K562 (cell line): ENCODE measurements around the gene DRD2. TPM values are rescaled to one million over a fixed set of nuclear protein-coding genes. Genes with fewer than 3 reads are reported as not detected.

Experiments
- ATAC-seq: fragments of 200-7000 bp; cut with Tn5 transposase; 3 replicates; pipeline ENCODE4 v1.9.1; 2020; ENCODE audit warnings: moderate library complexity
- BruUV-seq: library from RNA; stranded (reverse); fragments of 400-500 nt; replicated peaks from 2 replicates; lab custom pipeline; 2021; lab: Mats Ljungman, UMichigan
- CTCF ChIA-PET: fragments of 300-600 bp; formaldehyde crosslinking; extraction: SDS; loops from one replicate; lab custom pipeline; 2021; ENCODE audit warnings: low intra/inter-chr PET ratio; lab: Yijun Ruan, JAX
- POLR2A ChIA-PET: fragments of 300-600, 350-650 bp; sonication (Branson Sonifier 250); formaldehyde crosslinking; extraction: SDS; loops from one replicate; lab custom pipeline; 2021; ENCODE audit warnings: antibody characterized with exemption, inconsistent platforms; lab: Yijun Ruan, JAX
- DNase-seq, 4 experiments: peaks; one replicate each; pipeline versions ENCODE4 v3.0.0 to v3.0.0-alpha.2; 2011 to 2018; ENCODE audit warnings: low spot score in 3 of 4, mixed read lengths in 3 of 4; ENCODE audit errors: extremely low read depth in 1 of 4
- FAIRE-seq: peaks from 2 replicates; lab custom pipeline; 2011; peaks lifted over from hg19 to GRCh38; lab: Jason Lieb, UNC
- H2AFZ ChIP-seq: 2 replicates; pipeline ENCODE4 v1.6.0; 2011; ENCODE audit warnings: low read depth, low read length, control low read depth, inconsistent platforms
- H3K27ac ChIP-seq: fragments of 200-600 bp; 3 replicates; pipeline ENCODE4 v1.8.0; 2011; ENCODE audit warnings: low read depth, mild to moderate bottlenecking, control low read depth, inconsistent platforms, low read length, moderate library complexity, mixed read lengths; ENCODE audit errors: extremely low read depth
- H3K27me3 ChIP-seq, 2 experiments: fragments of 300-600 bp in 1 of 2; 2 replicates in 1 of 2; 3 replicates in 1 of 2; pipeline versions ENCODE4 v1.6.0 to v1.8.0; 2011; ENCODE audit warnings: inconsistent platforms in 2 of 2, low read length in 2 of 2, mild to moderate bottlenecking in 1 of 2, mixed read lengths in 1 of 2, moderate library complexity in 1 of 2; ENCODE audit not compliant: control insufficient read depth in 2 of 2, insufficient read depth in 2 of 2
- H3K36me3 ChIP-seq: fragments of 300-600 bp; 3 replicates; pipeline ENCODE4 v1.8.0; 2011; ENCODE audit warnings: mild to moderate bottlenecking, low read length, inconsistent platforms; ENCODE audit not compliant: control insufficient read depth, insufficient read depth
- H3K4me1 ChIP-seq, 2 experiments: fragments of 200-600 bp in 1 of 2; replicated peaks in 1 of 2; 2 replicates in 1 of 2; 3 replicates in 1 of 2; pipeline versions ENCODE4 v1.5.1 to v1.8.0; 2011; ENCODE audit warnings: inconsistent platforms in 2 of 2, low read length in 2 of 2, mild to moderate bottlenecking in 1 of 2, mixed read lengths in 1 of 2, moderate library complexity in 1 of 2; ENCODE audit not compliant: control insufficient read depth in 2 of 2, insufficient read depth in 2 of 2
- H3K4me2 ChIP-seq: 2 replicates; pipeline ENCODE4 v1.6.1; 2011; ENCODE audit warnings: low read length, control low read depth, inconsistent platforms, mixed read lengths; ENCODE audit not compliant: insufficient read depth
- H3K4me3 ChIP-seq: fragments of 200-600 bp; sonication (generic), shearing (Covaris generic); 2 replicates; pipeline ENCODE4 v1.5.1; 2016; ENCODE audit warnings: control low read depth, inconsistent platforms
- H3K79me2 ChIP-seq: fragments of 200-600 bp; 3 replicates; pipeline ENCODE4 v1.8.0; 2011; ENCODE audit warnings: low read length, inconsistent platforms; ENCODE audit not compliant: control insufficient read depth, insufficient read depth
- H3K9ac ChIP-seq, 2 experiments: 2 replicates each; pipeline versions ENCODE4 v1.6.0 to v1.6.1; 2011; ENCODE audit warnings: low read depth in 2 of 2, low read length in 2 of 2, control low read depth in 1 of 2, inconsistent platforms in 1 of 2, mild to moderate bottlenecking in 1 of 2, mixed read lengths in 1 of 2; ENCODE audit not compliant: insufficient read depth in 1 of 2
- H3K9me1 ChIP-seq: one replicate; pipeline ENCODE4 v1.6.0; 2011; ENCODE audit warnings: inconsistent platforms, mild to moderate bottlenecking, low read length, moderate library complexity; ENCODE audit not compliant: control insufficient read depth, insufficient read depth
- H3K9me3 ChIP-seq: replicated peaks from 2 replicates; pipeline ENCODE4 v1.5.1; 2011; ENCODE audit warnings: low read depth, low read length, inconsistent platforms; ENCODE audit not compliant: control insufficient read depth, insufficient read depth
- H4K20me1 ChIP-seq: replicated peaks from 2 replicates; pipeline ENCODE4 v1.6.1; 2011; ENCODE audit warnings: low read length, inconsistent platforms, mixed read lengths; ENCODE audit not compliant: control insufficient read depth, insufficient read depth
- CBFA2T2 ChIP-seq: fragments of 450-650 bp; conservative IDR thresholded peaks from 2 replicates; pipeline ENCODE4 v1.6.1; 2017; ENCODE audit warnings: mild to moderate bottlenecking
- CREB1 ChIP-seq, 2 experiments: sonication (generic) in 1 of 2; formaldehyde crosslinking in 1 of 2; IDR thresholded peaks; 2 replicates each; pipeline versions ENCODE4 v1.6.1 to v1.8.0; 2012 to 2022; ENCODE audit warnings: inconsistent platforms in 1 of 2, mild to moderate bottlenecking in 1 of 2, missing genetic modification reagents in 1 of 2, moderate library complexity in 1 of 2
- E2F3 ChIP-seq: fragments of 250-450 bp; sonication (Bioruptor Pico); IDR thresholded peaks from 2 replicates; pipeline ENCODE4 v1.4.0; 2020; ENCODE audit warnings: mild to moderate bottlenecking
- ERF ChIP-seq: fragments of 450-650 bp; formaldehyde crosslinking; IDR thresholded peaks from 2 replicates; pipeline ENCODE4 v1.4.0; 2020; ENCODE audit warnings: mild to moderate bottlenecking, mixed read lengths
- GTF2A2 ChIP-seq: IDR thresholded peaks from 2 replicates; pipeline ENCODE4 v1.6.1; 2016; ENCODE audit warnings: mild to moderate bottlenecking, missing genetic modification characterization, missing compliant biosample characterization
- KDM4B ChIP-seq, 2 experiments: fragments of 450-650 bp in 1 of 2; sonication (generic) in 1 of 2; IDR thresholded peaks; 2 replicates each; pipeline ENCODE4 v1.6.1; 2016 to 2017; ENCODE audit warnings: borderline replicate concordance in 2 of 2, antibody characterized with exemption in 1 of 2, low read depth in 1 of 2, mild to moderate bottlenecking in 1 of 2
- KLF13 ChIP-seq: fragments of 450-650 bp; IDR thresholded peaks from 2 replicates; pipeline ENCODE4 v1.6.1; 2016; ENCODE audit warnings: missing genetic modification characterization, low read depth, mild to moderate bottlenecking, missing compliant biosample characterization, moderate library complexity, borderline replicate concordance
- MEIS2 ChIP-seq: fragments of 450-650 bp; IDR thresholded peaks from 2 replicates; pipeline ENCODE4 v1.6.1; 2014; ENCODE audit warnings: mild to moderate bottlenecking; ENCODE audit not compliant: partially characterized antibody
- POLR3G ChIP-seq: IDR thresholded peaks from 2 replicates; pipeline ENCODE4 v1.6.1; 2011; ENCODE audit not compliant: insufficient read length, insufficient replicate concordance; ENCODE audit errors: extremely low read depth
- RBM39 ChIP-seq: fragments of 200-400 bp; formaldehyde crosslinking; optimal IDR thresholded peaks from 2 replicates; pipeline ENCODE3; 2018; ENCODE audit warnings: low read depth, low read length
- SAFB2 ChIP-seq: fragments of 200-400 bp; formaldehyde crosslinking; IDR thresholded peaks from 2 replicates; pipeline ENCODE4 v1.6.1; 2018; ENCODE audit warnings: borderline replicate concordance, low read length, low read depth, moderate library complexity; ENCODE audit not compliant: severe bottlenecking
- SRSF9 ChIP-seq: fragments of 200-400 bp; formaldehyde crosslinking; IDR thresholded peaks from 2 replicates; pipeline ENCODE4 v1.6.1; 2017; ENCODE audit warnings: low read depth, low read length, borderline replicate concordance
- STAT5B ChIP-seq: fragments of 250-450 bp; sonication (Bioruptor Pico); IDR thresholded peaks from 2 replicates; pipeline ENCODE4 v1.8.0; 2021; ENCODE audit warnings: mild to moderate bottlenecking, inconsistent platforms
- ZNF224 ChIP-seq: sonication (generic); formaldehyde crosslinking; IDR thresholded peaks from 2 replicates; pipeline ENCODE4 v1.8.0; 2022; ENCODE audit warnings: mild to moderate bottlenecking, missing genetic modification reagents
- ZNF707 ChIP-seq: fragments of 250-450 bp; sonication (Bioruptor Pico); conservative IDR thresholded peaks from 2 replicates; pipeline ENCODE4 v1.8.0; 2022; ENCODE audit warnings: inconsistent platforms, mild to moderate bottlenecking, moderate library complexity
- in situ Hi-C: fragments of 300-500 bp; cut with MboI; formaldehyde crosslinking; loops from 4 replicates; pipeline ENCODE4 v1.15.0; 2018; ENCODE audit warnings: inconsistent platforms, mixed read lengths
- intact Hi-C: fragments of 100-400 bp; cut with micrococcal nuclease; formaldehyde crosslinking; loops from 2 replicates; pipeline ENCODE4 v1.14.2; 2022
- polyA plus RNA-seq, 8 experiments: library from polyadenylated mRNA; depleted of rRNA in 4 of 8; stranded (reverse) in 5 of 8; unstranded in 3 of 8; fragments of >200 nt; fragmentation: Nextera tagmentation in 2 of 8; fragmentation: Illumina TruSeq in 1 of 8; extraction: Ambion mirVana in 2 of 8; extraction: Trizol in 1 of 8; gene quantifications; 2 replicates each; pipeline versions ENCODE4 v1.2.1 to v1.2.3, GENCODE V29; 2011 to 2014; ENCODE audit warnings: inconsistent platforms in 1 of 8, missing spikeins in 1 of 8
- total RNA-seq, 7 experiments: library from RNA; depleted of rRNA in 6 of 7; stranded (reverse); fragments of >200 nt in 6 of 7; fragmentation: Illumina TruSeq in 2 of 7; extraction: Trizol in 2 of 7; gene quantifications; 2 replicates each; pipeline versions ENCODE4 v1.2.1 to v1.2.3, GENCODE V29; 2011 to 2021; ENCODE audit warnings: low replicate concordance in 1 of 7
- TF ChIP-seq, protein P1 (sequence below), 2 experiments: fragments of 450-650 bp; IDR thresholded peaks; 2 replicates each; pipeline ENCODE4 v1.6.1; 2016

Gene DRD2
- total and polyA plus RNA-seq, 9 of the 15 experiments (the other 6 are each of a cell fraction or from before 2014, with no cell fraction given) = not detected

DNA sequence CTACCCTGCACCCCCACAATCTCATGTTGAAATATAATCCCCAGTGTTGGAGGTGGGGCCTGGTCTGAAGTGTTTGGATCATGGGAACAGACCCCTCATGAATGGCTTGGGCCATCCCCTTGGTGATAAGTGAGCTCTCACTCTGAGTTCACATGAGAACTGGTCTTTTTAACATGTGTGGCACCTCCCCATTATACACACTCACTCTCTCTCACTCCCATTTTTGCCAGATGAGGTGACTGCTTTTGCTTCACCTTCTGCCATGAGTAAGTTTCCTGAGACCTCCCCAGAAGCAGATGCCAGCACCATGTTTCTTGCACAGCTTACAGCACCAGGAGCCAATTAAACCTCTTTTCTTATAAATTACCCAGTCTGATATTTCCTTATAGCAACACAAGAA is 32.1 kb upstream of the DRD2 start:
- H3K36me3 ChIP-seq = no peaks in the 10 kb centered on the region
- no peak overlapping the region for H2AFZ ChIP-seq
- H3K27me3 ChIP-seq = peaks cover 5 to 12% of the 10 kb centered on the region in 2 experiments; a peak in 3 of 5 replicates
- H3K27ac ChIP-seq = no peak overlapping the region
- ATAC-seq = no peak
- H3K9ac ChIP-seq = no peak overlapping the region
- no peaks in the 10 kb centered on the region for H3K79me2 ChIP-seq
- in situ Hi-C loops (no loop called here), intact Hi-C loops (no loop called here)
- TF ChIP-seq CREB1 (IDR thresholded peaks at IDR 0.05) (no peak), CREB1 (CRISPR knock-in tag; IDR thresholded peaks at IDR 0.05) (no peak), KLF13 (tag) (no peak), ZNF224 (no peak), MEIS2 (no peak), CBFA2T2 (no peak), RBM39 (no peak), STAT5B (no peak), GTF2A2 (tag) (no peak), E2F3 (no peak), SAFB2 (no peak), SRSF9 (no peak), ZNF707 (CRISPR knock-in tag) (no peak), POLR3G (no peak), KDM4B (IDR thresholded peaks at IDR 0.05; ENCODE audit: borderline replicate concordance in 2 of 2, low read depth in 1 of 2) (no peak), ERF (CRISPR knock-in tag) (no peak)
- TF ChIP-seq, protein P1, sequence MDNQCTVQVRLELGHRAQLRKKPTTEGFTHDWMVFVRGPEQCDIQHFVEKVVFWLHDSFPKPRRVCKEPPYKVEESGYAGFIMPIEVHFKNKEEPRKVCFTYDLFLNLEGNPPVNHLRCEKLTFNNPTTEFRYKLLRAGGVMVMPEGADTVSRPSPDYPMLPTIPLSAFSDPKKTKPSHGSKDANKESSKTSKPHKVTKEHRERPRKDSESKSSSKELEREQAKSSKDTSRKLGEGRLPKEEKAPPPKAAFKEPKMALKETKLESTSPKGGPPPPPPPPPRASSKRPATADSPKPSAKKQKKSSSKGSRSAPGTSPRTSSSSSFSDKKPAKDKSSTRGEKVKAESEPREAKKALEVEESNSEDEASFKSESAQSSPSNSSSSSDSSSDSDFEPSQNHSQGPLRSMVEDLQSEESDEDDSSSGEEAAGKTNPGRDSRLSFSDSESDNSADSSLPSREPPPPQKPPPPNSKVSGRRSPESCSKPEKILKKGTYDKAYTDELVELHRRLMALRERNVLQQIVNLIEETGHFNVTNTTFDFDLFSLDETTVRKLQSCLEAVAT (IDR thresholded peaks at IDR 0.05) = no peak
- no peaks in the 10 kb centered on the region for H3K9me1 ChIP-seq
- no peak for DNase-seq
- ChIA-PET CTCF (no interaction called here), POLR2A (no interaction called here)
- no peak overlapping the region for H3K4me2 ChIP-seq
- FAIRE-seq = no peak
- H3K4me3 ChIP-seq = no peak overlapping the region
- no TSS peak for BruUV-seq
- no peaks in the 10 kb centered on the region for H4K20me1 ChIP-seq
- no peaks in the 10 kb centered on the region for H3K9me3 ChIP-seq
- H3K4me1 ChIP-seq = no peaks in the 10 kb centered on the region
